ENCODE measurements around the gene NR1H4. TPM values are rescaled to one million over a fixed set of nuclear protein-coding genes. Genes with fewer than 3 reads are reported as not detected.
"Not testable (repeated sequence)": the region's sequence is repeated elsewhere in the genome, so short reads cannot be mapped to it uniquely, and the experiment has no call there.

NR1H4 gene
- total RNA-seq, 1 experiment from 2014 or later = not detected

DNA sequence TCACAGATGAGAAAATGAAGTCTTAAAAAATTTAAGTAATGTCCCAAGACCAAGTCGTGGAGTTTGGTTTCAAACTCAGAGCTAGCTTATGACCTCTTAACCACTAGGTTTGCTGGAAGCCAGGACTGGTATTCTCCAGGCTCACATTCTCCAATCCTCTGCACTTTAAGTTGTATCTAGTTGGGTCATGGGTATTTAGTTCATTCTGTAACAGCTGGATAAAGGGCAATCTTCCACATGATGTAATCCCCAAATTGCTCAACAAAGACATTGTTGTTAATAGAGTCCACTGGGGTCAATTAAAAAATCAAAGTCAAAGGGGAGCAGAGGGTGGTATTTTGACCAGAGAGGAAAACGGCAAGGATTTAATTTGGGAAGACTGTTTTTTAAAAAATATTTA, 82.1 kb downstream of the NR1H4 start:
- ATAC-seq = no peak
- ChIA-PET CTCF (interaction anchor here (0.9 to 3.9 kb wide), 11 partner anchors 18 to 321 kb away, joined by 3 to 46 read pairs (median 6); partner anchors contain the start of genes GAS2L3 and SLC17A8), POLR2A (interaction anchor here (0.6 kb wide), 1 partner anchor 185 kb away, joined by 5 read pairs; no protein-coding TSS in a partner anchor)
- Mint-ChIP-seq H3K4me1 (peaks cover 5% of the 10 kb centered on the region; the same call in 1 of the 2 replicates), H3K4me3 (no peak overlapping the region), H3K27ac (no peak overlapping the region), H3K9me3 (peaks cover 20% of the 10 kb centered on the region; the same call in 1 of the 2 replicates), H3K27me3 (ENCODE audit: low read depth) (no peaks in the 10 kb centered on the region), H3K36me3 (no peaks in the 10 kb centered on the region)
- DNase-seq (ENCODE audit: low spot score) = no peak
- TF ChIP-seq, protein P1, sequence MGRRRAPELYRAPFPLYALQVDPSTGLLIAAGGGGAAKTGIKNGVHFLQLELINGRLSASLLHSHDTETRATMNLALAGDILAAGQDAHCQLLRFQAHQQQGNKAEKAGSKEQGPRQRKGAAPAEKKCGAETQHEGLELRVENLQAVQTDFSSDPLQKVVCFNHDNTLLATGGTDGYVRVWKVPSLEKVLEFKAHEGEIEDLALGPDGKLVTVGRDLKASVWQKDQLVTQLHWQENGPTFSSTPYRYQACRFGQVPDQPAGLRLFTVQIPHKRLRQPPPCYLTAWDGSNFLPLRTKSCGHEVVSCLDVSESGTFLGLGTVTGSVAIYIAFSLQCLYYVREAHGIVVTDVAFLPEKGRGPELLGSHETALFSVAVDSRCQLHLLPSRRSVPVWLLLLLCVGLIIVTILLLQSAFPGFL (CRISPR knock-in tag; IDR thresholded peaks at IDR 0.05; ENCODE audit: borderline replicate concordance) = no peak
- no peak for TF ChIP-seq TP53 (CRISPR knock-in tag; IDR thresholded peaks at IDR 0.05)
- no peak for TF ChIP-seq ZNF423 (CRISPR knock-in tag; IDR thresholded peaks at IDR 0.05)
- TF ChIP-seq GABPB1 (CRISPR knock-in tag; IDR thresholded peaks at IDR 0.05) = peak; percentile 70
- TF ChIP-seq GRHL2 (CRISPR knock-in tag; IDR thresholded peaks at IDR 0.05; ENCODE audit: insufficient replicate concordance, severe bottlenecking) = no peak

DNA sequence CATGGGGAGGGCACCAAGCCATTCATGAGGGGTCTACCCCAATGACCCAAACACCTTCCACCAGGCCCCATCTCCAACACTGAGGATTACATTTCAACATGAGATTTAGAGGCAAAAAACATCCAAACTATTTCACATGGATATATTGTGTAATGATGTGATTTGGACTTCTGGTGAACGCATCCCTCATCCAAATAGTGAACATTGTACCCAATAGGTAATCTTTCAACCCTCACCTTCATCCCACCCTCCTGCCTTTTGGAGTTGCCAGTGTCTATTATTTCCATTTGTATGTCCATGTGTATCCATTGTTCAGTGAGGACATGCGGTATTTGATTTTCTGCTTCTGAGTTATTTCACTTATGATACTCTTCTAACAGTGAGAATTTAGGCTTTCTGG, 83.7 kb downstream of the NR1H4 start:
- Mint-ChIP-seq H3K4me1 (peaks cover 5% of the 10 kb centered on the region; the same call in 1 of the 2 replicates), H3K4me3 (no peak overlapping the region), H3K36me3 (no peaks in the 10 kb centered on the region), H3K27ac (no peak overlapping the region), H3K27me3 (ENCODE audit: low read depth) (no peaks in the 10 kb centered on the region), H3K9me3 (peaks cover 21% of the 10 kb centered on the region; the same call in 1 of the 2 replicates)
- ChIA-PET POLR2A (no interaction called here), CTCF (no interaction called here)
- TF ChIP-seq, protein P2, sequence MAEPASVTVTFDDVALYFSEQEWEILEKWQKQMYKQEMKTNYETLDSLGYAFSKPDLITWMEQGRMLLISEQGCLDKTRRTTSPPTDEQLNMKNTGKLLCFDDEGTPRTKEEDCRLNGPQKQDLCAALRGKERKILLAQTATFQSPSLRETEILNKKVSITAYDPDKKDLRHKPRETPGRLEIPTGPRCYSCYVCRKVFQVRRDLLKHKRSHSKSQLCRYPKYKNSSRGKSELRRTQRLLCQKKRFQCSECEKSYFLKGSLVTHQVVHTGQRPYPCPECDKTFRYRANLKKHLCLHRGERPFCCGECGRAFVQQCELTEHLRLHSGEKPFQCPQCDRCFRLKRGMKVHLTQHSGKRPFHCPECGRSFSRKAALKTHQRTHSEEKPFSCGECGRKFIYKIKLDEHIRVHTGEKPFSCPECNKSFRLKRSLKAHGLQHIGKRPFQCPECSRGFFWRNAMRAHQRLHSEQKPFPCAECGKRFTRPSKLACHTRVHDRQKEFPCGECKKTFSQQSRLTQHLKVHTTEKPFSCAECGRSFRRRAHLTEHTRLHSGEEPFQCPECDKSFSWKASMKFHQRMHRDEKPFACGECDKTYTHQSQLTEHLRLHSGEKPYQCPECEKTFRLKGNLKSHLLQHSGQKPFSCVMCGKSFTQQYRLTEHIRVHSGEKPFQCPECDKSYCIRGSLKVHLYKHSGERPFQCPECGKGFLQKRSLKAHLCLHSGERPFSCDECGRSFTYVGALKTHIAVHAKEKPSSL (CRISPR knock-in tag; conservative IDR thresholded peaks at IDR 0.05) = no peak
- TF ChIP-seq CREM (CRISPR knock-in tag; IDR thresholded peaks at IDR 0.05) (no peak), ZNF416 (CRISPR knock-in tag; IDR thresholded peaks at IDR 0.05) (no peak), ZNF671 (CRISPR knock-in tag; IDR thresholded peaks at IDR 0.05) (no peak)
- TF ChIP-seq, protein P3, sequence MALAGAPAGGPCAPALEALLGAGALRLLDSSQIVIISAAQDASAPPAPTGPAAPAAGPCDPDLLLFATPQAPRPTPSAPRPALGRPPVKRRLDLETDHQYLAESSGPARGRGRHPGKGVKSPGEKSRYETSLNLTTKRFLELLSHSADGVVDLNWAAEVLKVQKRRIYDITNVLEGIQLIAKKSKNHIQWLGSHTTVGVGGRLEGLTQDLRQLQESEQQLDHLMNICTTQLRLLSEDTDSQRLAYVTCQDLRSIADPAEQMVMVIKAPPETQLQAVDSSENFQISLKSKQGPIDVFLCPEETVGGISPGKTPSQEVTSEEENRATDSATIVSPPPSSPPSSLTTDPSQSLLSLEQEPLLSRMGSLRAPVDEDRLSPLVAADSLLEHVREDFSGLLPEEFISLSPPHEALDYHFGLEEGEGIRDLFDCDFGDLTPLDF (CRISPR knock-in tag; IDR thresholded peaks at IDR 0.05) = no peak
- ATAC-seq (no peak), DNase-seq (ENCODE audit: low spot score) (no peak)

DNA sequence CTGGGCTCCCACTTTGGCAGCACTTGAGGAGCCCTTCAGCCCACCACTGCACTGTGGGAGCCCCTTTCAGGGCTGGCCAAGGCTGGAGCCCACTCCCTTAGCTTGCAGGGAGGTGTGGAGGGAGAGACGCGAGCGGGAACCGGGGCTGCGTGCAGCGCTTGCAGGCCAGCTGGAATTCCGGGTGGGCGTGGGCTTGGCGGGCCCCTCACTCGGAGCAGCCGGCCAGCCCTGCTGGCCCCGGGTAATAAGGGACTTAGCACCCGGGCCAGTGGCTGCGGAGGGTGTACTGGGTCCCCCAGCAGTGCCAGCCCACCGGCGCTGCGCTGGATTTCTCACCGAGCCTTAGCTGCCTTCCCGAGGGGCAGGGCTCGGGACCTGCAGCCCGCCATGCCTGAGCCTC, 85.6 kb downstream of the NR1H4 start:
- H3K27me3 Mint-ChIP-seq (ENCODE audit: low read depth); H3K4me1 Mint-ChIP-seq; CTCF ChIA-PET; DNase-seq (ENCODE audit: low spot score); ATAC-seq; POLR2A ChIA-PET; H3K27ac Mint-ChIP-seq; H3K4me3 Mint-ChIP-seq; H3K36me3 Mint-ChIP-seq: not testable (repeated sequence)
- H3K9me3 Mint-ChIP-seq = peaks cover 21% of the 10 kb centered on the region; the same call in 1 of the 2 replicates

DNA sequence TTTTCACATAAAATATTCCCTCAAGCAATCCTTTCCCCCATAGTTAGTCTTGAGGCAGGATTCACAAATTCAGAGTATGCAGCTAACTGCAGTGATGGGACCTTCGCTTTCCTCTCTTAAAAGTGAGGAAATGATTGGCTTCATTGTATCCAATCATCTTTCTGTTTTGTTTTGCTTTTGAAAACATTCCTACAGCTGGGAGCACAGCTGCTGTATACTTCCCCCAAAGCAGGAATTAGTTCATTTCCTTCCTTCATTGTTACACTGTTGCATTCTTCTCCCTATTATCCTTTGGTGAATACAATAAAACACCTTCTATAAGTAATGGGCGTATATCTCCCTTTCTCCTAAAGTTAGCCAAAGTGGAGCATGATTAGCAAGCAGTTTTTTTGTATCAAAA, 90.4 kb downstream of the NR1H4 start:
- DNase-seq (ENCODE audit: low spot score) (no peak), ATAC-seq (no peak)
- Mint-ChIP-seq H3K27ac (no peak overlapping the region), H3K4me1 (peaks cover 9% of the 10 kb centered on the region), H3K36me3 (no peaks in the 10 kb centered on the region), H3K9me3 (peaks cover 10% of the 10 kb centered on the region; the same call in 1 of the 2 replicates), H3K4me3 (no peak overlapping the region), H3K27me3 (ENCODE audit: low read depth) (no peaks in the 10 kb centered on the region; the same call in none of the 2 replicates)
- POLR2A ChIA-PET = no interaction called here
- CTCF ChIA-PET = interaction anchor here (0.8 to 1.0 kb wide), 2 partner anchors 9 to 160 kb away, joined by 3 read pairs; no protein-coding TSS in a partner anchor
- TF ChIP-seq, protein P4, sequence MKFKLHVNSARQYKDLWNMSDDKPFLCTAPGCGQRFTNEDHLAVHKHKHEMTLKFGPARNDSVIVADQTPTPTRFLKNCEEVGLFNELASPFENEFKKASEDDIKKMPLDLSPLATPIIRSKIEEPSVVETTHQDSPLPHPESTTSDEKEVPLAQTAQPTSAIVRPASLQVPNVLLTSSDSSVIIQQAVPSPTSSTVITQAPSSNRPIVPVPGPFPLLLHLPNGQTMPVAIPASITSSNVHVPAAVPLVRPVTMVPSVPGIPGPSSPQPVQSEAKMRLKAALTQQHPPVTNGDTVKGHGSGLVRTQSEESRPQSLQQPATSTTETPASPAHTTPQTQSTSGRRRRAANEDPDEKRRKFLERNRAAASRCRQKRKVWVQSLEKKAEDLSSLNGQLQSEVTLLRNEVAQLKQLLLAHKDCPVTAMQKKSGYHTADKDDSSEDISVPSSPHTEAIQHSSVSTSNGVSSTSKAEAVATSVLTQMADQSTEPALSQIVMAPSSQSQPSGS (CRISPR knock-in tag; IDR thresholded peaks at IDR 0.05; ENCODE audit: borderline replicate concordance, low read depth) = no peak
- TF ChIP-seq, protein P5, sequence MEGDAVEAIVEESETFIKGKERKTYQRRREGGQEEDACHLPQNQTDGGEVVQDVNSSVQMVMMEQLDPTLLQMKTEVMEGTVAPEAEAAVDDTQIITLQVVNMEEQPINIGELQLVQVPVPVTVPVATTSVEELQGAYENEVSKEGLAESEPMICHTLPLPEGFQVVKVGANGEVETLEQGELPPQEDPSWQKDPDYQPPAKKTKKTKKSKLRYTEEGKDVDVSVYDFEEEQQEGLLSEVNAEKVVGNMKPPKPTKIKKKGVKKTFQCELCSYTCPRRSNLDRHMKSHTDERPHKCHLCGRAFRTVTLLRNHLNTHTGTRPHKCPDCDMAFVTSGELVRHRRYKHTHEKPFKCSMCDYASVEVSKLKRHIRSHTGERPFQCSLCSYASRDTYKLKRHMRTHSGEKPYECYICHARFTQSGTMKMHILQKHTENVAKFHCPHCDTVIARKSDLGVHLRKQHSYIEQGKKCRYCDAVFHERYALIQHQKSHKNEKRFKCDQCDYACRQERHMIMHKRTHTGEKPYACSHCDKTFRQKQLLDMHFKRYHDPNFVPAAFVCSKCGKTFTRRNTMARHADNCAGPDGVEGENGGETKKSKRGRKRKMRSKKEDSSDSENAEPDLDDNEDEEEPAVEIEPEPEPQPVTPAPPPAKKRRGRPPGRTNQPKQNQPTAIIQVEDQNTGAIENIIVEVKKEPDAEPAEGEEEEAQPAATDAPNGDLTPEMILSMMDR (IDR thresholded peaks at IDR 0.05) = no peak
- TF ChIP-seq SOX15 (CRISPR knock-in tag; IDR thresholded peaks at IDR 0.05) = no peak
- TF ChIP-seq, protein P6, sequence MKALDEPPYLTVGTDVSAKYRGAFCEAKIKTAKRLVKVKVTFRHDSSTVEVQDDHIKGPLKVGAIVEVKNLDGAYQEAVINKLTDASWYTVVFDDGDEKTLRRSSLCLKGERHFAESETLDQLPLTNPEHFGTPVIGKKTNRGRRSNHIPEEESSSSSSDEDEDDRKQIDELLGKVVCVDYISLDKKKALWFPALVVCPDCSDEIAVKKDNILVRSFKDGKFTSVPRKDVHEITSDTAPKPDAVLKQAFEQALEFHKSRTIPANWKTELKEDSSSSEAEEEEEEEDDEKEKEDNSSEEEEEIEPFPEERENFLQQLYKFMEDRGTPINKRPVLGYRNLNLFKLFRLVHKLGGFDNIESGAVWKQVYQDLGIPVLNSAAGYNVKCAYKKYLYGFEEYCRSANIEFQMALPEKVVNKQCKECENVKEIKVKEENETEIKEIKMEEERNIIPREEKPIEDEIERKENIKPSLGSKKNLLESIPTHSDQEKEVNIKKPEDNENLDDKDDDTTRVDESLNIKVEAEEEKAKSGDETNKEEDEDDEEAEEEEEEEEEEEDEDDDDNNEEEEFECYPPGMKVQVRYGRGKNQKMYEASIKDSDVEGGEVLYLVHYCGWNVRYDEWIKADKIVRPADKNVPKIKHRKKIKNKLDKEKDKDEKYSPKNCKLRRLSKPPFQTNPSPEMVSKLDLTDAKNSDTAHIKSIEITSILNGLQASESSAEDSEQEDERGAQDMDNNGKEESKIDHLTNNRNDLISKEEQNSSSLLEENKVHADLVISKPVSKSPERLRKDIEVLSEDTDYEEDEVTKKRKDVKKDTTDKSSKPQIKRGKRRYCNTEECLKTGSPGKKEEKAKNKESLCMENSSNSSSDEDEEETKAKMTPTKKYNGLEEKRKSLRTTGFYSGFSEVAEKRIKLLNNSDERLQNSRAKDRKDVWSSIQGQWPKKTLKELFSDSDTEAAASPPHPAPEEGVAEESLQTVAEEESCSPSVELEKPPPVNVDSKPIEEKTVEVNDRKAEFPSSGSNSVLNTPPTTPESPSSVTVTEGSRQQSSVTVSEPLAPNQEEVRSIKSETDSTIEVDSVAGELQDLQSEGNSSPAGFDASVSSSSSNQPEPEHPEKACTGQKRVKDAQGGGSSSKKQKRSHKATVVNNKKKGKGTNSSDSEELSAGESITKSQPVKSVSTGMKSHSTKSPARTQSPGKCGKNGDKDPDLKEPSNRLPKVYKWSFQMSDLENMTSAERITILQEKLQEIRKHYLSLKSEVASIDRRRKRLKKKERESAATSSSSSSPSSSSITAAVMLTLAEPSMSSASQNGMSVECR (CRISPR knock-in tag; IDR thresholded peaks at IDR 0.05; ENCODE audit: borderline replicate concordance) = no peak
- TF ChIP-seq ZNF219 (CRISPR knock-in tag; IDR thresholded peaks at IDR 0.05; ENCODE audit: borderline replicate concordance) = no peak
- no peak for TF ChIP-seq ZNF671 (CRISPR knock-in tag; IDR thresholded peaks at IDR 0.05)

Measured in WTC11 (cell line).